ENCODE measurements around the gene ANGPTL4.
A peak's percentile ranks its signal among the peaks of the same experiment; 100 is the strongest.
"Not testable (repeated sequence)": the region's sequence is repeated elsewhere in the genome, so short reads cannot be mapped to it uniquely, and the experiment has no call there.

ANGPTL4 gene

GRCh38 chr19:8391198-8392016, 27.5 kb downstream of the ANGPTL4 start:
- no peak for DNase-seq

- DNase-seq = no peak
These were observed 28.1 kb downstream of the ANGPTL4 start for GRCh38 chr19:8392017-8392591.

- no peak for DNase-seq
These were observed 29.4 kb downstream of the ANGPTL4 start for GRCh38 chr19:8393192-8393870.

- DNase-seq = no peak
These were observed 29.9 kb downstream of the ANGPTL4 start for GRCh38 chr19:8393871-8394250.

- DNase-seq = no peak
These were observed 31.7 kb downstream of the ANGPTL4 start for GRCh38 chr19:8395621-8396082.

GRCh38 chr19:8396185-8396562, 32.2 kb downstream of the ANGPTL4 start:
- no peak for DNase-seq

- no peak for DNase-seq
These were observed 32.7 kb downstream of the ANGPTL4 start for GRCh38 chr19:8396563-8397203.

- DNase-seq = no peak
These were observed 33.3 kb downstream of the ANGPTL4 start for GRCh38 chr19:8397271-8397670.

GRCh38 chr19:8397746-8398310, 33.9 kb downstream of the ANGPTL4 start:
- no peak for DNase-seq

- DNase-seq = no peak
These were observed 34.4 kb downstream of the ANGPTL4 start for GRCh38 chr19:8398311-8398771.

GRCh38 chr19:8399681-8400188, 35.8 kb downstream of the ANGPTL4 start:
- DNase-seq = no peak

GRCh38 chr19:8401981-8402411, 38.0 kb downstream of the ANGPTL4 start:
- DNase-seq = no peak

- no peak for DNase-seq
These were observed 39.3 kb downstream of the ANGPTL4 start for GRCh38 chr19:8403098-8403819.

GRCh38 chr19:8403820-8404109, 39.8 kb downstream of the ANGPTL4 start:
- no peak for DNase-seq

- no peak for DNase-seq
These were observed 40.6 kb downstream of the ANGPTL4 start for GRCh38 chr19:8404391-8405151.

- not testable (repeated sequence) for DNase-seq
These were observed 46.8 kb downstream of the ANGPTL4 start for GRCh38 chr19:8410718-8411117.

GRCh38 chr19:8412783-8413628, 49.1 kb downstream of the ANGPTL4 start, which contains the start of gene MARCHF2:
Gene MARCHF2, plus strand, starts transcription at chr19:8413305. Its CDS starts 8,536 bp downstream, at chr19:8421841.
- DNase-seq = peak; percentile 78 to 87

- no peak for DNase-seq
These were observed 49.7 kb downstream of the ANGPTL4 start for GRCh38 chr19:8413629-8413995.

GRCh38 chr19:8416796-8417195, 52.8 kb downstream of the ANGPTL4 start:
- no peak for DNase-seq
